B cell (primary cell): ENCODE measurements around the gene PHKA2.

ENCODE experiments used
- EZH2 ChIP-seq: IDR thresholded peaks from 2 replicates; pipeline ENCODE4 v1.6.1; 2012; ENCODE audit warnings: borderline replicate concordance, low read depth, mild to moderate bottlenecking, moderate library complexity, low read length; ENCODE audit not compliant: insufficient read depth, poor library complexity, severe bottlenecking
- TF ChIP-seq, protein P1 (sequence below): fragments of 200-600 bp; IDR thresholded peaks from one replicate; pipeline ENCODE4 v1.8.0; 2022; ENCODE audit warnings: antibody characterized with exemption, mild to moderate bottlenecking

DNA sequence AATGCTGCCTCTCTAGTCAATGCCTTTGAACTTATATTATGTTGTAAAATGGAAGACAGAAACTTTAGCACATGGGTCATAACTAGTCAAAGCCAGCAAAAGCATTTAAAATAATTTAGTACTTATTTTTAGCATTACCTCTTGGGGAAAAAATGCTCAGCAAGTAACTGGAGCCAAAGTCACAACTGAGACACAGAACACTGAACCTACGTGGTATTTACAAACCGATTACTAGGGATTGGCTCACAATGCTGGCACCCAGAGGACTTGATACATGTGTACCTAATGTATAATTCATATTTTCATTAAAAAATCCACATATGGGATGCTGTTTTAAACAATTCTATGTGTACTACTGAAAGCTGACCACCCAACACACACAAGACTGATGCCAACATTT, 38.4 kb downstream of the PHKA2 start:
- TF ChIP-seq, protein P1, sequence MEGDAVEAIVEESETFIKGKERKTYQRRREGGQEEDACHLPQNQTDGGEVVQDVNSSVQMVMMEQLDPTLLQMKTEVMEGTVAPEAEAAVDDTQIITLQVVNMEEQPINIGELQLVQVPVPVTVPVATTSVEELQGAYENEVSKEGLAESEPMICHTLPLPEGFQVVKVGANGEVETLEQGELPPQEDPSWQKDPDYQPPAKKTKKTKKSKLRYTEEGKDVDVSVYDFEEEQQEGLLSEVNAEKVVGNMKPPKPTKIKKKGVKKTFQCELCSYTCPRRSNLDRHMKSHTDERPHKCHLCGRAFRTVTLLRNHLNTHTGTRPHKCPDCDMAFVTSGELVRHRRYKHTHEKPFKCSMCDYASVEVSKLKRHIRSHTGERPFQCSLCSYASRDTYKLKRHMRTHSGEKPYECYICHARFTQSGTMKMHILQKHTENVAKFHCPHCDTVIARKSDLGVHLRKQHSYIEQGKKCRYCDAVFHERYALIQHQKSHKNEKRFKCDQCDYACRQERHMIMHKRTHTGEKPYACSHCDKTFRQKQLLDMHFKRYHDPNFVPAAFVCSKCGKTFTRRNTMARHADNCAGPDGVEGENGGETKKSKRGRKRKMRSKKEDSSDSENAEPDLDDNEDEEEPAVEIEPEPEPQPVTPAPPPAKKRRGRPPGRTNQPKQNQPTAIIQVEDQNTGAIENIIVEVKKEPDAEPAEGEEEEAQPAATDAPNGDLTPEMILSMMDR: no peak
- TF ChIP-seq EZH2: no peak
